Measurements from ENCODE around the gene PCSK4.
A peak's percentile ranks its signal among the peaks of the same experiment; 100 is the strongest.

The PCSK4 gene

DNA sequence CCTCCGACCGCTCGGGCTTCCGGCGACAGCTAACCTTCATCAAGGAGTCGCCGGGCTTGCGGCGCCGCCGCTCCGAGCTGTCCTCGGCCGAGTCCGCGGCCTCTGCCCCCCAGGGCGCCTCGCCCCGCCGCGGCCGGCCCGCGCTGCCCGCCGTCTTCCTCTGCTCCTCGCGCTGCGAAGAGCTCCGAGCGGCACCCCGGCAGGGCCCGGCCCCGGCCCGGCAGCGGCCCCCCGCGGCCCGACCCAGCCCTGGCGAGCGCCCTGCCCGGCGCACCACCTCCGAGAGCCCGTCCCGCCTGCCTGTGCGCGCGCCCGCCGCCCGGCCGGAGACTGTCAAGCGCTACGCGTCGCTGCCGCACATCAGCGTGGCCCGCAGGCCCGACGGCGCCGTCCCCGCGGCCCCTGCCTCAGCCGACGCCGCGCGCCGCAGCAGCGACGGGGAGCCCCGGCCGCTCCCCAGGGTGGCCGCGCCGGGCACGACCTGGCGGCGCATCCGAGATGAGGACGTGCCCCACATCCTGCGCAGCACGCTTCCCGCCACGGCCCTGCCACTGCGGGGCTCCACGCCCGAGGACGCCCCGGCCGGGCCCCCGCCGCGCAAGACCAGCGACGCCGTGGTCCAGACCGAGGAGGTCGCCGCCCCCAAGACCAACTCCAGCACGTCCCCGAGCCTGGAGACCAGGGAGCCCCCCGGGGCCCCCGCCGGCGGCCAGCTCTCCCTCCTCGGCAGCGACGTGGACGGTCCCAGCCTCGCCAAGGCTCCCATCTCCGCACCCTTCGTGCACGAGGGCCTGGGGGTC lies 20.7 kb downstream of the PCSK4 start:
- no peak for DNase-seq

DNA sequence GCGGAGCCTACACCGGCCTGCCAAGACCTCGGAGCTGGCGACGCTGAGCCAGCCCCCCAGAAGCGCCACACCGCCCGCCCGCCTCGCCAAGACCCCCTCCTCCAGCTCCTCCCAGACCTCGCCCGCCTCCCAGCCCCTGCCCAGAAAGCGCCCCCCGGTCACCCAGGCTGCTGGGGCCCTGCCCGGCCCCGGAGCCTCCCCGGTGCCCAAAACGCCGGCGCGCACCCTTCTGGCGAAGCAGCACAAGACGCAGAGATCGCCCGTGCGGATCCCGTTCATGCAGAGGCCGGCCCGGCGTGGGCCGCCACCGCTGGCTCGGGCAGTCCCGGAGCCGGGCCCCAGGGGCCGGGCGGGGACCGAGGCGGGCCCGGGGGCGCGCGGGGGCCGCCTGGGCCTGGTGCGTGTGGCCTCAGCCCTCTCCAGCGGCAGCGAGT lies 21.3 kb downstream of the PCSK4 start:
- DNase-seq: no peak

- DNase-seq: no peak
Observed at GRCh38 chr19:1468274-1468820, 21.8 kb downstream of the PCSK4 start.

DNA sequence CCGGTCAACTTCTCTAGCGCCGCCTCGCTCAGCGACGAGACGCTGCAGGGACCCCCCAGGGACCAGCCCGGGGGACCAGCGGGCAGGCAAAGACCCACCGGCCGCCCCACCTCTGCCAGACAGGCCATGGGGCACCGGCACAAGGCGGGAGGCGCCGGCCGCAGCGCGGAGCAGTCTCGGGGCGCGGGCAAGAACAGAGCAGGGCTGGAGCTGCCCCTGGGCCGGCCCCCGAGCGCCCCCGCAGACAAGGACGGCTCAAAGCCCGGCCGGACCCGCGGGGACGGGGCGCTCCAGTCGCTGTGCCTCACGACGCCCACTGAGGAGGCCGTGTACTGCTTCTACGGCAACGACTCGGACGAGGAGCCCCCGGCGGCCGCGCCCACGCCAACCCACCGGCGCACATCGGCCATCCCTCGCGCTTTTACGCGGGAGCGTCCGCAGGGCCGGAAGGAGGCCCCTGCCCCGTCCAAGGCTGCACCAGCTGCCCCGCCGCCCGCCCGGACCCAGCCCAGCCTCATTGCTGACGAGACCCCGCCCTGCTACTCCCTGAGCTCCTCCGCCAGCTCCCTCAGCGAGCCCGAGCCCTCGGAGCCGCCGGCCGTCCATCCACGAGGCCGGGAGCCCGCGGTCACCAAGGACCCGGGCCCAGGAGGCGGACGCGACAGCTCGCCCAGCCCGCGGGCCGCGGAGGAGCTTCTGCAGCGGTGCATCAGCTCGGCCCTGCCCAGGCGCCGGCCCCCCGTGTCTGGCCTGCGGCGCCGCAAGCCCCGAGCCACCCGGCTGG lies 22.5 kb downstream of the PCSK4 start:
- DNase-seq: no peak

DNA sequence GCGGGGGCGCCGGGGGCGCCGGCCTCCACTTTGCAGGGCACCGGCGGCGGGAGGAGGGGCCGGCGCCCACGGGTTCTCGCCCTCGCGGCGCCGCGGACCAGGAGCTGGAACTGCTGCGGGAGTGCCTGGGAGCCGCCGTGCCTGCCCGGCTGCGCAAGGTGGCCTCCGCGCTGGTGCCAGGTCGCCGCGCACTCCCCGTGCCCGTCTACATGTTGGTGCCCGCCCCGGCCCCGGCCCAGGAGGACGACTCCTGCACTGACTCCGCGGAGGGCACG lies 23.0 kb downstream of the PCSK4 start:
- no peak for DNase-seq

DNA sequence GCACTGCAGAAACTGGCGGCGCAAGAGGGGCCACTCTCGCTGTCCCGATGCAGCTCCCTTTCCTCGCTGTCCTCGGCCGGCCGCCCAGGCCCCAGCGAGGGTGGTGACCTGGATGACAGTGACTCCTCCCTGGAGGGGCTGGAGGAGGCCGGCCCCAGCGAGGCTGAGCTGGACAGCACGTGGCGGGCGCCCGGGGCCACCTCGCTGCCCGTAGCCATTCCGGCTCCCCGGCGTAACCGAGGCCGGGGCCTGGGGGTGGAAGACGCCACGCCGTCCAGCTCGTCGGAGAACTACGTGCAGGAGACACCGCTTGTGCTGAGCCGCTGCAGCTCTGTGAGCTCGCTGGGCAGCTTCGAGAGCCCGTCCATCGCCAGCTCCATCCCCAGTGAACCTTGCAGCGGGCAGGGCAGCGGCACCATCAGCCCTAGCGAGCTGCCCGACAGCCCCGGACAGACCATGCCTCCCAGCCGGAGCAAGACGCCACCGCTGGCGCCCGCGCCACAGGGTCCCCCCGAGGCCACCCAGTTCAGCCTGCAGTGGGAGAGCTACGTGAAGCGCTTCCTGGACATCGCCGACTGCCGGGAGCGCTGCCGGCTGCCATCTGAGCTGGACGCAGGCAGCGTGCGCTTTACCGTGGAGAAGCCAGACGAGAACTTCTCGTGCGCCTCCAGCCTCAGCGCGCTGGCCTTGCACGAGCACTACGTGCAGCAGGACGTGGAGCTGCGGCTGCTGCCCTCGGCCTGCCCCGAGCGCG lies 23.5 kb downstream of the PCSK4 start:
- DNase-seq: no peak

DNA sequence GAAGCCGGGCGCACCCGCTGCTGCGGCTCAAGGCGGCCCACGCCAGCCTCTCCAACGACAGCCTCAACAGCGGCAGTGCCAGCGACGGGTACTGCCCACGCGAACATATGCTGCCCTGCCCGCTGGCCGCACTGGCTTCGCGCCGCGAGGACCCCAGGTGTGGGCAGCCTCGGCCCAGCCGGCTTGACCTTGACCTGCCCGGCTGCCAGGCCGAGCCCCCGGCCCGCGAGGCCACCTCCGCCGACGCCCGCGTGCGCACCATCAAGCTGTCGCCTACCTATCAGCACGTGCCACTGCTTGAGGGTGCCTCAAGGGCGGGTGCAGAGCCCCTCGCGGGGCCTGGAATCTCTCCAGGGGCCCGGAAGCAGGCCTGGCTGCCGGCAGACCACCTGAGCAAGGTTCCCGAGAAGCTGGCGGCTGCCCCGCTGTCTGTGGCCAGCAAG lies 24.1 kb downstream of the PCSK4 start:
- DNase-seq: no peak

DNA sequence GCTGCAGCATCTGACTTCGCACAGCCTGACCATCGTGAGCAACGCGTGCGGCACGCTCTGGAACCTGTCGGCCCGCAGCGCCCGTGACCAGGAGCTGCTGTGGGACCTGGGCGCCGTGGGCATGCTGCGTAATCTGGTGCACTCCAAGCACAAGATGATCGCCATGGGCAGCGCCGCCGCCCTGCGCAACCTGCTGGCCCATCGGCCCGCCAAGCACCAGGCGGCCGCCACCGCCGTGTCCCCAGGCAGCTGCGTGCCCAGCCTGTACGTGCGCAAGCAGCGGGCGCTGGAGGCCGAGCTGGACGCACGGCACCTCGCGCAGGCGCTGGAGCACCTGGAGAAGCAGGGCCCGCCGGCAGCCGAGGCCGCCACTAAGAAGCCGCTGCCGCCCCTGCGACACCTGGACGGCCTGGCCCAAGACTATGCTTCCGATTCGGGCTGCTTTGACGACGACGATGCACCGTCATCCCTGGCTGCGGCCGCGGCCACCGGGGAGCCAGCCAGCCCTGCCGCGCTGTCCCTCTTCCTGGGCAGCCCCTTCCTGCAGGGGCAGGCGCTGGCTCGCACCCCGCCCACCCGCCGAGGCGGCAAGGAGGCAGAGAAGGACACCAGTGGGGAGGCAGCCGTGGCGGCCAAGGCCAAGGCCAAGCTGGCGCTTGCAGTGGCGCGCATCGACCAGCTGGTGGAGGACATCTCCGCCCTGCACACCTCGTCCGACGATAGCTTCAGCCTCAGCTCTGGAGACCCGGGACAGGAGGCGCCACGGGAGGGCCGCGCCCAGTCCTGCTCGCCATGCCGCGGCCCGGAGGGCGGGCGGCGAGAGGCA lies 24.7 kb downstream of the PCSK4 start:
- DNase-seq: no peak

GRCh38 chr19:1461862-1462261 lies 28.3 kb downstream of the PCSK4 start:
- no peak for DNase-seq

GRCh38 chr19:1460033-1460995 lies 29.8 kb downstream of the PCSK4 start:
- no peak for DNase-seq

GRCh38 chr19:1459479-1459878 lies 30.7 kb downstream of the PCSK4 start:
- DNase-seq: no peak

DNA sequence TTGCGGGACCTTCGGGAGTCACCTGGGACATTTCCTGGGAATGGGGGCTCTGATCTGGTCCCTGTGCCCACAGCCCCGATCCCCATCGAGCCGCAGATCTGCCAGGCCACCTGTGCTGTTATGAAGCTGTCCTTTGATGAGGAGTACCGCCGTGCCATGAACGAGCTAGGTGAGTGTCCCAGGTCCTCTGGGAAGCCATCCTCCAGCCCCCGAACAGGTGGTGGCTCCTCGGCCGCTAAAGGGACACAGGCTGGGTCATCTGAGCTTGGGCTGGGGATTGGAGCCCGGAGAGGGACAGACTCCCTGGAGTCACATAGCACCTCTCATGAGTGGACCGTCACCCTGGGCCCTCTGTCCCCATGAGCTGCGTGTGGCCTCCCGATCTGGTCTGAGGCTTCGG lies 32.3 kb downstream of the PCSK4 start:
- DNase-seq: no peak

DNA sequence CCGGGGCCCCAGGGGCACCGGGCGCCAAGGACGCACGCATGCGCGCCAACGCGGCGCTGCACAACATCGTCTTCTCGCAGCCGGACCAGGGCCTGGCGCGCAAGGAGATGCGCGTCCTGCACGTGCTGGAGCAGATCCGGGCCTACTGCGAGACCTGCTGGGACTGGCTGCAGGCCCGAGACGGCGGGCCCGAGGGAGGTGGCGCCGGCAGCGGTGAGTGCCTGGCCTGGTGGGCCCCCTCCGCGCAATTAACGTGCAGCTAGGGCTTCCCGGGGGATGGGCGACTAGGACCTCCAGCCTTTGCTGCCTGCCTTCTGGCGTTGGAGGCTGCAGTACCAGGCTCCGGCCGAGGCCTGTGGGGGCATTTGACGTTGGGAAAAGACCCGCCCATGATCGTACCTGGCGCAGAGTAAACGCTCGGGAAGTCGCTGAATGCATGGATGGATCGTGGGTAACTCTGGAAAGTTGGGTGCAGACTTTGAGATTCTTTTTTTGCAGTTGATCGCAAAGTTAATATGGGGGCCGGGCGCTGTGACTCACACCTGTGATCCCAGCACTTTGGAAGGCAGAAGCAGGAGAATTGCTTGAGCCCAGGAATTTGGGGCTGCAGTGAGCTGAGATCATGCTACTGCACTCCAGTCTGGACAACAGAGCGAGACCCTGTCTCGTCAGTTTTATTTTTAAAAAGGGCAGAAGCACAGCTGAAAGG lies 33.0 kb downstream of the PCSK4 start:
- peak; percentile 44 for DNase-seq

- DNase-seq: no peak
Observed at GRCh38 chr19:1456121-1456900, 33.8 kb downstream of the PCSK4 start.

GRCh38 chr19:1455336-1456120 lies 34.6 kb downstream of the PCSK4 start:
- peak; percentile 73 for DNase-seq

DNA sequence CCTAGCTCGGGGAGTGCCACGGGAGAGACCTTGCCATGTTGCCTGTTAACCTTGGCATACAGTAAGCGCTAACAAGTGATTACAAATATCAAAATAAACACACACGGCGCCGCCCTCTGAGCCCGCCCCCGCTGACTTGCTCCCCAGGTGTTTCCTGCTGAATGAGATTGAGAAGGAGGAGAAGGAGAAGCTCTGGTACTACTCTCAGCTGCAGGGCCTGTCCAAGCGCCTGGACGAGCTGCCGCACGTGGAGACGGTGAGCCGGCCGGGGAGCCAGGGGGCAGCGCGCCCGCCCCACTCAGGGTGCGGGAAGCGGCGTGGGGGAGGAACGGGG lies 35.2 kb downstream of the PCSK4 start:
- DNase-seq: no peak

GRCh38 chr19:1453525-1454364 lies 36.4 kb downstream of the PCSK4 start:
- peak; percentile 56 for DNase-seq
